NCI-H345 (cell line): ENCODE data around the gene PTPRN2.

Experiments used
- DNase-seq: peaks from one replicate; lab custom pipeline; 2025; lab: John Stamatoyannopoulos, UW

PTPRN2 gene

GRCh38 chr7:157552295-157552993 is 1035.2 kb downstream of the PTPRN2 start:
- no peak for DNase-seq

DNA sequence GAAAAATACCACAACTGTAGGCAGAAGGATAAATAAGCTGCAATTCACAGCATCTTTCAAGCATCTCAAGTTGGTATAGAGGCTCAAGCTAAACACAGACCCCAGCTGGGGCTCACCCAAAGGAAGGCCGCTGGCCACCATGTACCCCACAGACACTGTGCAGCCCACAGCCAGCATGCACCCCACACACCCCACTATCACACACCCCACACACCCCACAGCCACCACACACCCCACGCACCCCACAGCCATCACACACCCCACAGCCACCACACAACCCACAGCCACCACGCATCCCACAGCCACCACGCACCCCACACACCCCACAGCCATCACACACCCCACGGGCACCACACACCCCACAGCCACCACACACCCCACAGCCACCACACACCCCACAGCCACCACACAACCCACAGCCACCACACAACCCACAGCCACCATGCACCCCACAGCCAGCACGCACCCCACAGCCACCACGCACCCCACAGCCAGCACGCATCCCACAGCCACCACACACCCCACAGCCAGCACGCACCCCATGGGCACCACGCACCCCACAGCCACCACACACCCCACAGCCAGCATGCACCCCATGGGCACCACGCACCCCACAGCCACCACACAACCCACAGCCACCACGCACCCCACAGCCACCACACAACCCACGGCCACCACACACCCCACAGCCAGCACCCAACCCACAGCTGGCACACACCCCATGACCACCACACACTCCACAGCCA is 1036.1 kb downstream of the PTPRN2 start:
- DNase-seq = no peak

- no peak for DNase-seq
Observed at GRCh38 chr7:157550300-157551275, 1037.0 kb downstream of the PTPRN2 start.

GRCh38 chr7:157549612-157550299 is 1037.9 kb downstream of the PTPRN2 start:
- DNase-seq = no peak

GRCh38 chr7:157548691-157549303 is 1038.8 kb downstream of the PTPRN2 start:
- no peak for DNase-seq

GRCh38 chr7:157547611-157548010 is 1040.0 kb downstream of the PTPRN2 start:
- DNase-seq = no peak

DNA sequence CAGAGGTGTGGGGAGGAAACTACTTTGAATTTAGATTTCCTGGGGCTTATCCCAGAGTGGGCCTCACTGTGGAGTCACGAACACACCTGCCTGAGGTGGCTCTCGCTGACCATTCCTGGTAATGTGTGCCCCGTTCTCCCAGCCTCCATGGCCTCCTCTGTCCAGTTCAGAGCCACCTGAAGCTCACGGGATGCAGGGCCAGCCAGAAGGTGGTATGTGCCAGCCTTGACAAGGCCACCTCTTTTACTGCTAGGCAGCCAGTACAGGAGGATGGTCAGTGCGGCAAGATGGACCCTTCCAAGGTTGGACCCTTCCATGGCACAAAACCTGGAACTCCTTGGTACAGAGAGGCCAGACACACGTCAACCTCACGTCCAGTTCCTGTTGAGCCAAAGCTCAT is 1040.5 kb downstream of the PTPRN2 start:
- DNase-seq = no peak

- no peak for DNase-seq
Observed at GRCh38 chr7:157545681-157546060, 1042.0 kb downstream of the PTPRN2 start.

- no peak for DNase-seq
Observed at GRCh38 chr7:157544980-157545680, 1042.5 kb downstream of the PTPRN2 start.

- no peak for DNase-seq
Observed at GRCh38 chr7:157544226-157544625, 1043.4 kb downstream of the PTPRN2 start.

- no peak for DNase-seq
Observed at GRCh38 chr7:157543791-157544190, 1043.8 kb downstream of the PTPRN2 start.

- no peak for DNase-seq
Observed at GRCh38 chr7:157543276-157543675, 1044.3 kb downstream of the PTPRN2 start.

DNA sequence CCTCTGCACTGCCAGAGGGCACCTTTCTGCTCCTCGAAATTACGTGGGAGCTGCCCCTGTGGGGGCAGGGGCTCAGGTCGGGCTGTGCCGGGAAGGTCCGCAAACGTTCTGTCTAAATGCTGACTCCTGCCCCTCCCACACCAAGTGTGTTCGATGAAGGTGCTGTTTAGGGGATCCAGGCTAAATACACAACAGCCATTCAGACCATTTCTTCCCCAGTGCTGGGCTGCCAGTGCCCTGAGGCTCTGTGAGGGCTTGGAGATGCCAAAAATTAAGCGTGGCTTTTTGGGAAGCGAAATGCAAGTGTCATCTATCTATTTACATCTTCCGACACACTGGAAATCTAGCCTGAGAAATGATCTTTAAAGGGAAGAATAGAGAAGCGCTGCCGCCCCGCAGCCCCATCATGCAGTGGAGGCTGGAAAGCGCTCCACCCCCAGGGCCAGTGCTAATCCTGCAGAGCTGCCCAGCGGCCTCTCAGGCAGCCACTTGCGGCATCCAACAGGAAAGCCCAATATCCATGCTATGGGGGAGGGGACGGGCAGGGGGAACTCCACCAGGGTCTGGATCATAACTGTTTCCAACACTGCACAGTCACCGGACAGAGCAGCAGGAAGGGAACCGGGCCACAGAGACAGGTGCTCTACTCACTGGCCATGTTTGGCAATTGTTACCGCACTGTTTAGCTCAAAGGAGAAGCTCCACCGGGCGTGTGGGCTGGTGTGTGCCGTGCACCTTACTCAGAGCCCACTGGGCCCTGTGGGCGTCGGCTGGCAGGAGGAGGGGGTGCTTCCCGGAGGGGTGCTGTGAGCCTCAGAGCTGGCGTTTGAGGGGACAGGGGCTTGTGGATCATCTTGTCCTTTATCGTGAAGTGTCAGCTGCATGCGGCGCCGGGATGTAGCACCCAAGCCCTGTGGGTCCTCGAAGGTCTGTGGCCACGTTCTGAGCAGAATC is 1045.3 kb downstream of the PTPRN2 start:
- no peak for DNase-seq

DNA sequence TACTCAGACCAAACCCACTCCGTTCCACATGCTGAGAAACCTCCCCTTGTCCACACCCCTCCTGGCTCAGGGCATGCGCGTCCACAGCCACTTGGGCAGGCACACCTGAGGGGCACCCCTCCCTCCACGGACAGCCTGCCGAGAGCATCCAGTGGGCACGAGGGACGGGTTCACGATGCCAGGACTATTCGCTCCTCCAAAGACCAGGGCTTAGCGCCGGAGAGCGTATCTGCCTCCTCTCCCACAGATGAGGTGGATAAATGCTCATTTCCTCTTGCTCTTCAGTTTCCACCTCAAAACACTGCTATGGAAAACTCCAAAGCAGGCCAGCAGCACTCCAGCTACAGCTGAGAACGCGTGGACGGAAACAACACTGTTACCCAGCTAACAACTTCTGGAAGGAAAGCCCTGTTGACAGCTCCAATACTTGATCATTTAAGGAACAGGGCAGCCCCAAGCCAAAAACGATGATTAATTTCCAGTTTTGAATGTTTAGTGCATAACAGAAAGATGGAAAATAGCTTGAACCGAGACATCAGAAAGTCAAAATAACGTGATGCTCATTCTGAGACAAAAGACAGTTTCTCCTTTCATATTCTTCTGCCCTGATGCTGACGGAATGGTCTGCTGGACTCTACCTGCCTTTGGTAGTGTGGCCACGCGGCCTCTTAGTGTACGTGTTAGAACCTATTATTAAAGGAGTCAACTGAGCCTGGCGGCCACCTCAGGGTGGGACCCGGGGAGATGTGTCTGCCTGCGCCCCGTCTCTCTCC is 1046.1 kb downstream of the PTPRN2 start:
- DNase-seq = no peak

- no peak for DNase-seq
Observed at GRCh38 chr7:157540606-157541294, 1046.9 kb downstream of the PTPRN2 start.

DNA sequence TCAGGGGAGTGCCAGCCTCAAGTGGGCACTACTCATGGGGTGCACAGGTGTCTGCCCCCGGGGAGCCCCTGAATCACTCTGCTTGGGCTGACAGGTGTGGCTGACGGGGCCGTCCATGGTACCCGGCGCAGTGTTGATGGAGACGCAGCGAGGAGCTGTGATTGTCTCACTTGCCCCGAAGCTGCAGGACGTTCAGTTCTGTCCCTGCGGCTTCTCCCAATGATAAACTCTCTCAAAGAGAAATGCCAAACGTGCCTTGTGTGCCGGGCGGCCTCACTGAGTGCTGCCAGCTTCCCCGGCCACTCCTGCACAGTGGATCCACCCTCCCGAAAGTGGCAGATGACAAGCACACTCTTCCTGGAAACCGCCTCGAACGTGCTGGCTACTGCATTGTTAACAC is 1047.6 kb downstream of the PTPRN2 start:
- DNase-seq = no peak

GRCh38 chr7:157539521-157539920 is 1048.1 kb downstream of the PTPRN2 start:
- DNase-seq = no peak

GRCh38 chr7:157538735-157539134 is 1048.9 kb downstream of the PTPRN2 start:
- DNase-seq = no peak
